Heart left ventricle (tissue), 16 donors: ENCODE measurements around the gene IL6ST. TPM values are rescaled to one million over a fixed set of nuclear protein-coding genes. Genes with fewer than 3 reads are reported as not detected.

Experiments used
- ATAC-seq, 4 donors: fragments of 200-7000 bp; cut with Tn5 transposase; one replicate each; pipeline ENCODE4 v1.9.1; 2020 to 2022; ENCODE audit warnings: moderate library complexity in 4 of 4, mild to moderate bottlenecking in 3 of 4, moderate number of reproducible peaks in 1 of 4
- DNase-seq, 5 donors: peaks; one replicate each; pipeline ENCODE4 v3.0.0-alpha.2; 2020
- H3K27ac ChIP-seq, 12 donors: fragments of 200-600 bp; sonication (generic) in 4 of 12; one replicate each; pipeline versions ENCODE4 v1.5.0 to v1.8.0; 2016 to 2022; ENCODE audit warnings: mild to moderate bottlenecking in 2 of 12
- H3K27me3 ChIP-seq, 9 donors: fragments of 200-600 bp; sonication (generic) in 2 of 9; one replicate each; pipeline versions ENCODE4 v1.5.1 to v1.8.0; 2016 to 2022; ENCODE audit warnings: mild to moderate bottlenecking in 3 of 9
- H3K36me3 ChIP-seq, 9 donors: fragments of 200-600 bp; sonication (generic) in 2 of 9; one replicate each; pipeline versions ENCODE4 v1.5.0 to v1.8.0; 2018 to 2022; ENCODE audit warnings: mild to moderate bottlenecking in 2 of 9
- H3K4me1 ChIP-seq, 12 donors: fragments of 200-600 bp; sonication (generic) in 4 of 12; one replicate each; pipeline versions ENCODE4 v1.5.0 to v1.8.0; 2016 to 2022; ENCODE audit warnings: mild to moderate bottlenecking in 3 of 12
- H3K4me3 ChIP-seq, 12 donors: fragments of 200-600 bp; sonication (generic) in 4 of 12; one replicate each; pipeline versions ENCODE4 v1.5.0 to v1.8.0; 2017 to 2022; ENCODE audit warnings: mild to moderate bottlenecking in 9 of 12, moderate library complexity in 4 of 12
- H3K9me3 ChIP-seq, 12 donors: fragments of 200-600 bp; sonication (generic) in 4 of 12; one replicate each; pipeline versions ENCODE4 v1.5.0 to v1.8.0; 2016 to 2022; ENCODE audit warnings: mild to moderate bottlenecking in 1 of 12
- CTCF ChIP-seq, 12 donors: fragments of 200-600 bp; sonication (generic) in 4 of 12; IDR thresholded peaks; one replicate each; pipeline versions ENCODE4 v1.5.0 to v1.8.0; 2018 to 2022; ENCODE audit warnings: antibody characterized with exemption in 12 of 12, mild to moderate bottlenecking in 5 of 12
- POLR2A ChIP-seq, 2 donors: fragments of 450-650 bp; IDR thresholded peaks; one replicate each; pipeline ENCODE4 v1.6.1; 2017; ENCODE audit warnings: antibody characterized with exemption in 2 of 2, mild to moderate bottlenecking in 2 of 2, moderate library complexity in 2 of 2
- WGBS, 4 donors: extraction: QIAGEN DNeasy Blood & Tissue Kit in 2 of 4; methylation state at CpG; one replicate each; pipeline versions ENCODE4 v1.1.5 to v1.1.7; 2013 to 2018; 5-methylcytosine and 5-hydroxymethylcytosine counted together
- intact Hi-C, 10 donors: fragments of 100-400 bp; cut with DNase I; formaldehyde crosslinking; loops; one replicate each; pipeline versions ENCODE4 v1.11.1 to v1.14.2; 2022
- polyA plus RNA-seq, 2 donors: library from polyadenylated mRNA; stranded (reverse); fragments of 200-250 nt; gene quantifications; one replicate each; pipeline ENCODE4 v1.2.3, GENCODE V29; 2013
- total RNA-seq, 9 donors: library from RNA; depleted of rRNA in 2 of 9; stranded (reverse); fragments of >200 nt in 2 of 9; fragmentation: NEBNext Ultra II Directional in 3 of 9; extraction: Animal tissue kit (Norgen Biotek cat#: 25700) in 3 of 9; gene quantifications; one replicate each; pipeline versions ENCODE4 v1.1.0 to v1.2.4, GENCODE V29; 2016 to 2023
- donor health status: ischemic (EF 13 %, LVEDD 7.1; RV severe dilation, severe dysfunction).
- donor health status: healthy with polysubstance abuse.
- donor health status: DM: no; HTN: yes; CAD: no.
- donor health status: DM: no; HTN: no; CAD: no.
- donor health status: ischemic (EF 25% LVEDD 6.9; RV normal size, moderate dysfunction).
- donor health status: ischemic (EF 25% LVEDD 5.7; RV mildly dilated, moderate dysfunction).
- donor health status: healthy.
- donor health status: DM: yes; HTN: yes; CAD: no.
- donor health status: ischemic (EF 35%, LVEDD 5.7; RV mildly dilated, moderate dysfunction).
- donor health status: nonischemic (EF 11% LVEDD 7.7; RV severe dilation, severe dysfunction).
- donor health status: DM: yes; HTN: yes; CAD: no.
- donor health status: PGD.
- donor health status: ischemic (EF 29% LVEDD 5.4; RV normal size, mild dysfunction).
- donor health status: nonischemic (EF 23%, LVEDD 6.1; RV moderate dilation, normal function).

The IL6ST gene
- total and polyA plus RNA-seq, 11 donors: 24.6 to 239 (median 152) TPM

GRCh38 chr5:55914971-55915370, 79.8 kb downstream of the IL6ST start:
- intact Hi-C loops: loop anchor here in 1 of 10 donors (10.0 kb wide), 1 partner anchor 190 kb away; no protein-coding TSS in a partner anchor
- Histone ChIP-seq H3K27ac (no peak overlapping the region), H3K9me3 (no peaks in the 10 kb centered on the region), H3K4me3 (no peak overlapping the region), H3K27me3 (no peaks in the 10 kb centered on the region), H3K36me3 (no peaks in the 10 kb centered on the region), H3K4me1 (peaks cover 0 to 13% (median 0%) of the 10 kb centered on the region in 12 donors)
- ATAC-seq: no peak
- no peak for TF ChIP-seq CTCF (IDR thresholded peaks at IDR 0.05)
- TF ChIP-seq POLR2A (IDR thresholded peaks at IDR 0.05): no peak
- no peak for DNase-seq
- 94 to 100% (median 97%) methylated on average over 2 of the region's 2 CpGs for WGBS, 4 donors

GRCh38 chr5:55913466-55914413, 81.0 kb downstream of the IL6ST start:
- intact Hi-C loops: loop anchor here in 1 of 10 donors (10.0 kb wide), 1 partner anchor 189 kb away; no protein-coding TSS in a partner anchor
- no peak for TF ChIP-seq POLR2A (IDR thresholded peaks at IDR 0.05)
- TF ChIP-seq CTCF (IDR thresholded peaks at IDR 0.05): no peak
- H3K4me1 ChIP-seq: peaks cover 0 to 5% (median 0%) of the 10 kb centered on the region in 12 donors
- H3K4me3 ChIP-seq: no peak overlapping the region
- no peaks in the 10 kb centered on the region for H3K27me3 ChIP-seq
- H3K27ac ChIP-seq: no peak overlapping the region
- 94 to 96% (median 95%) methylated on average over 10 of the region's 10 CpGs for WGBS, 4 donors
- no peaks in the 10 kb centered on the region for H3K36me3 ChIP-seq
- H3K9me3 ChIP-seq: no peaks in the 10 kb centered on the region
- no peak for ATAC-seq
- no peak for DNase-seq

DNA sequence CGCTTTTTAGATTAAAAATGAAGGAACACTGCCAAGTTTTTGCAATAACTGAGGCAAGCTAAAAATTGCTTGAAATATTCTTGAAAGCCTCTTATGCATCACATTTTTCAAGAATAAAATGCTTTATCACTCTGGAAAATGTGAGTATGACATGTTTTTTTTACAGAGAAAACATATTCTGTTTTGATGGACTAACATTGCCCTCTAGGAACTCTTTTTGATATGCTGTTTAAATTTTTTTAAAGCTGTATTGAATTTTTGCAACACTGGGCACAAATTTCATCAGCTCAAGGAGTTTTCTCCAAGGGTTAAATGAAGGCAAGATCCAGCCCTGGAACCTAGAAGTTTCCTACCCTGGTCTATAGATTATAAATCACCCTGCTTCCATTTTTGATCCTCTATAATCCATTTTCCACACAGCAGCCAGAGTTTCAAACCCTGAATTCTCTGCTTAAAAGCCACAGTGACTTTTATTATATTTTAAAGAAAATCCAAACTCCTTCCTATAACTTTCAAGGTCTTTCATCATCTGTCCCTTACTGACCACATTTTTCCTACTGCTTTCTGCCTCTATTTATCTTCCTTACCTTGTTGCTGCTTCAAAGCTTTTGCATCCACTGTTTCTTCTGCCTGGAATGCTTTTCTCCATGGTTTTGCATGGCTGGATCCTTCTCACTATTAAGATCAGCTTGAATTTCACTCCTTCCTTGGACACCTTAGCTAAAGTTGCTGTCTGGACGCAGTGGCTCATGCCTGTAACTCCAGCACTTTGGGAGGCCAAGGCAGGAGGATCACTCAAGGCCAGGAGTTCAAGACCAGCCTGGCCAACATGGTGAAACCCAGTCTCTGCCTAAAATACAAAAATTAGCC, 82.7 kb downstream of the IL6ST start:
- Histone ChIP-seq H3K9me3 (no peaks in the 10 kb centered on the region), H3K27ac (no peak overlapping the region), H3K36me3 (no peaks in the 10 kb centered on the region), H3K4me1 (no peaks in the 10 kb centered on the region), H3K27me3 (no peaks in the 10 kb centered on the region), H3K4me3 (no peak overlapping the region)
- intact Hi-C loops: loop anchor here in 1 of 10 donors (10.0 kb wide), 1 partner anchor 187 kb away; no protein-coding TSS in a partner anchor
- TF ChIP-seq CTCF (IDR thresholded peaks at IDR 0.05) (no peak), POLR2A (IDR thresholded peaks at IDR 0.05) (no peak)
- WGBS, 4 donors: 73 to 80% (median 78%) methylated on average over 2 of the region's 2 CpGs
- ATAC-seq (no peak), DNase-seq (no peak)
